RWPE1 (cell line): ENCODE data around the gene SERPINA3.
"Not testable (repeated sequence)": the region's sequence is repeated elsewhere in the genome, so short reads cannot be mapped to it uniquely, and the experiment has no call there.

ENCODE experiments used
- CTCF ChIA-PET: fragments of 350-600 bp; sonication (Branson Sonifier 250); formaldehyde crosslinking; extraction: SDS; loops from one replicate; lab custom pipeline; 2021; lab: Yijun Ruan, JAX
- POLR2A ChIA-PET: fragments of 400-600 bp; formaldehyde crosslinking; extraction: SDS; loops from one replicate; lab custom pipeline; 2020; ENCODE audit warnings: antibody characterized with exemption; ENCODE audit not compliant: low non-redundant PET; lab: Yijun Ruan, JAX
- DNase-seq: peaks from one replicate; pipeline ENCODE4 v3.0.0; 2012; ENCODE audit warnings: low spot score
- H3K27ac ChIP-seq: fragments of 450-650 bp; 2 replicates; pipeline ENCODE4 v1.5.1; 2017
- TF ChIP-seq, protein P1 (sequence below): fragments of 450-650 bp; conservative IDR thresholded peaks from 2 replicates; pipeline ENCODE4 v1.5.1; 2017; ENCODE audit warnings: low read depth, mild to moderate bottlenecking

Gene SERPINA3

DNA sequence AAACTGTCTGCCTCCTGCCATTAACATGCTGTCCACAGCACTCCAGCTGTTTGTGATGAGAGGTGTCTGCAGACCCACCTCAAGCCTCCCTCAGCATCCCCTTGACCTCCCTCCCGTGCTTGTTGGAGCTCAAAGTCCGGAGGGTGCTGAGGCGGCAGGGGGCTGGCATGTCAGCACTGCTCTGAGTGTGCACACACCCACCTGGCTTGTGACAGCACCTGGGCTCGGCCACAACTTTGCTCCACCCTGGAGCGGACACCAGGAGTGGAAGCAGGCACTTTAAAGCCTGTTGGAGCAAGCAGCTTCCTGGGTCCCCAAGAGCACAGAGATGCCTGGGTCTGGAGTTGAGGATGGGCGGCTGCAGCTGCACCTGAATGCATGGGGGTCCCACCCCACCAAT lies 20.9 kb downstream of the SERPINA3 start:
- no peak for DNase-seq
- ChIA-PET CTCF (no interaction called here), POLR2A (no interaction called here)
- H3K27ac ChIP-seq, result no peak overlapping the region
- TF ChIP-seq, protein P1, sequence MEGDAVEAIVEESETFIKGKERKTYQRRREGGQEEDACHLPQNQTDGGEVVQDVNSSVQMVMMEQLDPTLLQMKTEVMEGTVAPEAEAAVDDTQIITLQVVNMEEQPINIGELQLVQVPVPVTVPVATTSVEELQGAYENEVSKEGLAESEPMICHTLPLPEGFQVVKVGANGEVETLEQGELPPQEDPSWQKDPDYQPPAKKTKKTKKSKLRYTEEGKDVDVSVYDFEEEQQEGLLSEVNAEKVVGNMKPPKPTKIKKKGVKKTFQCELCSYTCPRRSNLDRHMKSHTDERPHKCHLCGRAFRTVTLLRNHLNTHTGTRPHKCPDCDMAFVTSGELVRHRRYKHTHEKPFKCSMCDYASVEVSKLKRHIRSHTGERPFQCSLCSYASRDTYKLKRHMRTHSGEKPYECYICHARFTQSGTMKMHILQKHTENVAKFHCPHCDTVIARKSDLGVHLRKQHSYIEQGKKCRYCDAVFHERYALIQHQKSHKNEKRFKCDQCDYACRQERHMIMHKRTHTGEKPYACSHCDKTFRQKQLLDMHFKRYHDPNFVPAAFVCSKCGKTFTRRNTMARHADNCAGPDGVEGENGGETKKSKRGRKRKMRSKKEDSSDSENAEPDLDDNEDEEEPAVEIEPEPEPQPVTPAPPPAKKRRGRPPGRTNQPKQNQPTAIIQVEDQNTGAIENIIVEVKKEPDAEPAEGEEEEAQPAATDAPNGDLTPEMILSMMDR, result no peak

DNA sequence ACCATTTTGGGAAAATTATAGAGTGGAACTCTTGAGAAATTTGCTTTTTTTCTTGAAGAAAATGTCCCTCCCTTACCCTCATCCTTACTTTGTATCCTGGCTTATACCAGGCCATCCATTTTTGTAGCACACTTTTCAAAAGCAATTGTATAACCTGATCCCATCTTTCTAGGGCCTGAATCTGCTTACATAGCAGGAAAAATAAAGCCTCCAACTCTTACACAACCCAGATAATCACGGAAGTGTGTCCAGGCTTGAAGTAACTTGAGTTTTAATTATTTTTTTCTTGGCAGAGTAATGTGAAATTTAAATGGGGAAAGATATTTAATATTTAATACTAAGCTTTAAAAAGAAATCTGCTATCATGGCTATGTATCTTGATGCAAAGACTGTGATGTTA lies 23.0 kb downstream of the SERPINA3 start:
- TF ChIP-seq, protein P1, result no peak
- DNase-seq, result no peak
- POLR2A ChIA-PET, result no interaction called here
- CTCF ChIA-PET, result no interaction called here
- H3K27ac ChIP-seq, result no peak overlapping the region

- DNase-seq, result no peak
- no peak overlapping the region for H3K27ac ChIP-seq
- CTCF ChIA-PET, result interaction anchor here (0.6 kb wide), 1 partner anchor 52 kb away, joined by 3 read pairs; no protein-coding TSS in a partner anchor
- POLR2A ChIA-PET, result no interaction called here
- TF ChIP-seq, protein P1, result no peak
Measured at GRCh38 chr14:94636744-94637412, 24.7 kb downstream of the SERPINA3 start.

GRCh38 chr14:94637814-94638213 lies 25.6 kb downstream of the SERPINA3 start:
- H3K27ac ChIP-seq, DNase-seq, CTCF ChIA-PET, POLR2A ChIA-PET: not testable (repeated sequence)

- DNase-seq, result no peak
- CTCF ChIA-PET, result no interaction called here
- POLR2A ChIA-PET, result no interaction called here
- no peak overlapping the region for H3K27ac ChIP-seq
- TF ChIP-seq, protein P1, result no peak
Measured at GRCh38 chr14:94638339-94638738, 26.1 kb downstream of the SERPINA3 start.

- no peak overlapping the region for H3K27ac ChIP-seq
- TF ChIP-seq, protein P1, result no peak
- DNase-seq, result no peak
- ChIA-PET CTCF (interaction anchor here (0.6 to 0.7 kb wide), 2 partner anchors 205 to 743 kb away, joined by 3 to 4 read pairs; no protein-coding TSS in a partner anchor), POLR2A (no interaction called here)
Measured at GRCh38 chr14:94638961-94639817, 27.0 kb downstream of the SERPINA3 start.
